Dedifferentiated amniotic fluid mesenchymal stem cell (primary cell): ENCODE data around the gene ARMH4.

Experiments
- DNase-seq: peaks from one replicate; pipeline ENCODE4 v3.0.0-alpha.2; 2016; ENCODE audit errors: extremely low spot score

The ARMH4 gene

GRCh38 chr14:57963071-57963470 lies 188.9 kb downstream of the ARMH4 start:
- DNase-seq: no peak

GRCh38 chr14:57962325-57963035 lies 189.5 kb downstream of the ARMH4 start:
- no peak for DNase-seq

- DNase-seq: no peak
Measured at GRCh38 chr14:57961786-57962060, 190.3 kb downstream of the ARMH4 start.

GRCh38 chr14:57960946-57961785 lies 190.8 kb downstream of the ARMH4 start:
- no peak for DNase-seq

GRCh38 chr14:57957441-57957840 lies 194.6 kb downstream of the ARMH4 start:
- no peak for DNase-seq
